ENCODE measurements around the gene CDS1.
"Not testable (repeated sequence)": the region's sequence is repeated elsewhere in the genome, so short reads cannot be mapped to it uniquely, and the experiment has no call there.

Gene CDS1

GRCh38 chr4:84582988-84583875, at the start of gene CDS1:
Gene CDS1, plus strand, starts transcription at chr4:84583127. Its CDS starts 275 bp downstream, at chr4:84583402.
- no peak for DNase-seq

- DNase-seq = no peak
These were observed 47.0 kb upstream of the CDS1 start for GRCh38 chr4:84535901-84536300.

GRCh38 chr4:84545093-84545492, 37.8 kb upstream of the CDS1 start:
- DNase-seq = no peak

- no peak for DNase-seq
These were observed 35.7 kb upstream of the CDS1 start for GRCh38 chr4:84547211-84547610.

- DNase-seq = not testable (repeated sequence)
These were observed 33.7 kb upstream of the CDS1 start for GRCh38 chr4:84549191-84549590.

GRCh38 chr4:84562156-84562555, 20.8 kb upstream of the CDS1 start:
- DNase-seq = no peak

- DNase-seq = no peak
These were observed 19.9 kb upstream of the CDS1 start for GRCh38 chr4:84563002-84563401.

GRCh38 chr4:84565951-84566350, 17.0 kb upstream of the CDS1 start:
- no peak for DNase-seq

GRCh38 chr4:84568496-84568895, 14.4 kb upstream of the CDS1 start:
- no peak for DNase-seq

- DNase-seq = no peak
These were observed 13.9 kb upstream of the CDS1 start for GRCh38 chr4:84569009-84569408.

GRCh38 chr4:84573385-84574068, 9.4 kb upstream of the CDS1 start:
- no peak for DNase-seq

- no peak for DNase-seq
These were observed 8.7 kb upstream of the CDS1 start for GRCh38 chr4:84574069-84574720.

- no peak for DNase-seq
These were observed 4.2 kb upstream of the CDS1 start for GRCh38 chr4:84578540-84579402.

GRCh38 chr4:84579403-84579776, 3.5 kb upstream of the CDS1 start:
- no peak for DNase-seq

- peak; percentile 68 for DNase-seq
These were observed 482 bp upstream of the CDS1 start for GRCh38 chr4:84582302-84582987.

GRCh38 chr4:84583876-84584380, 1.0 kb downstream of the CDS1 start:
- DNase-seq = no peak

- no peak for DNase-seq
These were observed 2.3 kb downstream of the CDS1 start for GRCh38 chr4:84585251-84585650.

GRCh38 chr4:84594724-84595123, 11.8 kb downstream of the CDS1 start:
- no peak for DNase-seq

GRCh38 chr4:84596826-84597225, 13.9 kb downstream of the CDS1 start:
- DNase-seq = no peak

- no peak for DNase-seq
These were observed 14.5 kb downstream of the CDS1 start for GRCh38 chr4:84597450-84597849.

- no peak for DNase-seq
These were observed 23.7 kb downstream of the CDS1 start for GRCh38 chr4:84606645-84607044.

GRCh38 chr4:84611531-84611930, 28.6 kb downstream of the CDS1 start:
- DNase-seq = no peak

Measured in NCI-H774 (cell line).